ENCODE data around the gene HIVEP3. TPM values are rescaled to one million over a fixed set of nuclear protein-coding genes. Genes with fewer than 3 reads are reported as not detected.

HIVEP3 gene
- total RNA-seq, 2 donors from 2014 or later: 0.13 to 0.99 TPM

DNA sequence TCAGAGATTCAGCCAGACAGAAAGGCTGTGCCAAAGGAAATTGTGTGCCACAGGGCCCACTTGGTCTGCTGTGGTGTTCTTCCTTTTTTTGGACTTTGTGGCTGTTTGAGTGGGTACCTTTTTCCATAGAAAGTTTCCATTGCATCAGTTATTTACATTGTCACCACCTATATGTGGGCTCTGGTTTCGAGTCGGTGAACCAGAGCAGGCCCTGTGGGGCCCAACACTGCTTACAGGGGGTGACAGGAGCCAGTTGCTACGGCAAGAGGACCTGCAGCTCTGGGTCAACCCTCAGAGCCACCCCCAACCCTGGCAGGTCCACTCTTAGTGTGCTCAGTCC, 277.3 kb downstream of the HIVEP3 start:
- TF ChIP-seq, protein P1, sequence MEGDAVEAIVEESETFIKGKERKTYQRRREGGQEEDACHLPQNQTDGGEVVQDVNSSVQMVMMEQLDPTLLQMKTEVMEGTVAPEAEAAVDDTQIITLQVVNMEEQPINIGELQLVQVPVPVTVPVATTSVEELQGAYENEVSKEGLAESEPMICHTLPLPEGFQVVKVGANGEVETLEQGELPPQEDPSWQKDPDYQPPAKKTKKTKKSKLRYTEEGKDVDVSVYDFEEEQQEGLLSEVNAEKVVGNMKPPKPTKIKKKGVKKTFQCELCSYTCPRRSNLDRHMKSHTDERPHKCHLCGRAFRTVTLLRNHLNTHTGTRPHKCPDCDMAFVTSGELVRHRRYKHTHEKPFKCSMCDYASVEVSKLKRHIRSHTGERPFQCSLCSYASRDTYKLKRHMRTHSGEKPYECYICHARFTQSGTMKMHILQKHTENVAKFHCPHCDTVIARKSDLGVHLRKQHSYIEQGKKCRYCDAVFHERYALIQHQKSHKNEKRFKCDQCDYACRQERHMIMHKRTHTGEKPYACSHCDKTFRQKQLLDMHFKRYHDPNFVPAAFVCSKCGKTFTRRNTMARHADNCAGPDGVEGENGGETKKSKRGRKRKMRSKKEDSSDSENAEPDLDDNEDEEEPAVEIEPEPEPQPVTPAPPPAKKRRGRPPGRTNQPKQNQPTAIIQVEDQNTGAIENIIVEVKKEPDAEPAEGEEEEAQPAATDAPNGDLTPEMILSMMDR (conservative IDR thresholded peaks at IDR 0.05): no peak
- H3K27ac ChIP-seq (ENCODE audit: low read depth, low read length): no peak overlapping the region
- no peaks in the 10 kb centered on the region for H3K9me3 Mint-ChIP-seq

DNA sequence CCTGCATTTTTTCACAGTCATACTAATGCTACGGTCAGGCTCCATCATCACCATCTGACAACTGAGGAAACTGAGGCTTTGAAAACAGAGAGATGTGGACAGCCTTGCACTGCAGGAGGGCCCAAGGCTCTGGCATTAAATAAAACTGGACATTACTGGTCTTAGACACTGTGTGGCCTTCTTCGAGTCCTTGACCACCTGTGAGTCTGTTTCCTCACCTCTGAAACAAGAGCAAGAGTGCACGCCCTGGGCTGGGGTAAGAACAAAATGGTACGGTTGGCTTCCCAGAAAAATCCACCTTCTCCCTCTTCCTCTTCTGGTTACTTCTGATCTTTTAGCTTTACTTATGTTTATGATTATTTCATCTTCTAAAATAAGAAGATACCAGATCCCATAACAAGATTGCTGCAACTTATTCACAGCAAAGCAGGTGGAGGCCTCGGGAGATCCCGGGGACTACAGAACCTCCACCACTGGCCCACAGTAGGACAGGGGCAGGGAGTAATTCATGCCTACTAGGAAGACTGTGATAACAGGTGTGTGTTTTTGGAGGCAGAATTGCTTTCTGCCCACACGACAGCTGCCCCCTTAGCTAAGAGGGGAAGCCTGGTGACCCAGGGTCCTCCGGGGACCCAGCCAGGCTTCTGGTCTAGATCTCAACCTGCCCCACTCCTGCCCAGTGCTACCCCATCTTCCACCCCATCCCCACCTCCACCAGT, 277.8 kb downstream of the HIVEP3 start:
- Histone ChIP-seq H3K4me3 (ENCODE audit: low read length) (no peak overlapping the region), H3K27me3 (ENCODE audit: control insufficient read depth, insufficient read depth, low read length, poor library complexity, severe bottlenecking) (no peaks in the 10 kb centered on the region), H3K9me3 (ENCODE audit: control insufficient read depth, low read length) (no peaks in the 10 kb centered on the region), H3K27ac (ENCODE audit: low read depth, low read length) (no peak overlapping the region), H3K9ac (ENCODE audit: extremely low read depth, low read length, poor library complexity, severe bottlenecking) (no peak overlapping the region), H3K36me3 (ENCODE audit: control insufficient read depth, insufficient read depth, low read length) (no peaks in the 10 kb centered on the region), H3K4me1 (ENCODE audit: control insufficient read depth, insufficient read depth, low read length) (no peaks in the 10 kb centered on the region)
- WGBS, 2 experiments (ENCODE audit: insufficient coverage in 1 of 2, insufficient read length in 1 of 2): 91 to 94% methylated on average over 2 to 8 of the region's 8 CpGs
- Mint-ChIP-seq H3K4me3 (no peak overlapping the region), H3K27ac (no peak overlapping the region), H3K36me3 (ENCODE audit: low read depth) (no peaks in the 10 kb centered on the region), H3K4me1 (no peaks in the 10 kb centered on the region), H3K9me3 (no peaks in the 10 kb centered on the region), H3K27me3 (ENCODE audit: insufficient read depth) (no peaks in the 10 kb centered on the region)
- TF ChIP-seq, protein P1 (conservative IDR thresholded peaks at IDR 0.05): no peak
- DNase-seq: peak; percentile 13

More for the DNA sequence above, 277.3 kb downstream of the HIVEP3 start:
- Mint-ChIP-seq H3K4me1 (no peaks in the 10 kb centered on the region), H3K27ac (no peak overlapping the region), H3K36me3 (ENCODE audit: low read depth) (no peaks in the 10 kb centered on the region), H3K4me3 (no peak overlapping the region), H3K27me3 (ENCODE audit: insufficient read depth) (no peaks in the 10 kb centered on the region)
- WGBS, 2 experiments (ENCODE audit: insufficient coverage in 1 of 2, insufficient read length in 1 of 2): 89% methylated on average over 3 of the region's 3 CpGs; no CpG with 5 or more reads in 1 of the 2 experiments
- H3K36me3 ChIP-seq (ENCODE audit: control insufficient read depth, insufficient read depth, low read length): no peaks in the 10 kb centered on the region
- no peaks in the 10 kb centered on the region for H3K4me1 ChIP-seq (ENCODE audit: control insufficient read depth, insufficient read depth, low read length)
- H3K4me3 ChIP-seq (ENCODE audit: low read length): no peak overlapping the region
- H3K9me3 ChIP-seq (ENCODE audit: control insufficient read depth, low read length): no peaks in the 10 kb centered on the region
- no peak for DNase-seq
- no peaks in the 10 kb centered on the region for H3K27me3 ChIP-seq (ENCODE audit: control insufficient read depth, insufficient read depth, low read length, poor library complexity, severe bottlenecking)
- no peak overlapping the region for H3K9ac ChIP-seq (ENCODE audit: extremely low read depth, low read length, poor library complexity, severe bottlenecking)

DNA sequence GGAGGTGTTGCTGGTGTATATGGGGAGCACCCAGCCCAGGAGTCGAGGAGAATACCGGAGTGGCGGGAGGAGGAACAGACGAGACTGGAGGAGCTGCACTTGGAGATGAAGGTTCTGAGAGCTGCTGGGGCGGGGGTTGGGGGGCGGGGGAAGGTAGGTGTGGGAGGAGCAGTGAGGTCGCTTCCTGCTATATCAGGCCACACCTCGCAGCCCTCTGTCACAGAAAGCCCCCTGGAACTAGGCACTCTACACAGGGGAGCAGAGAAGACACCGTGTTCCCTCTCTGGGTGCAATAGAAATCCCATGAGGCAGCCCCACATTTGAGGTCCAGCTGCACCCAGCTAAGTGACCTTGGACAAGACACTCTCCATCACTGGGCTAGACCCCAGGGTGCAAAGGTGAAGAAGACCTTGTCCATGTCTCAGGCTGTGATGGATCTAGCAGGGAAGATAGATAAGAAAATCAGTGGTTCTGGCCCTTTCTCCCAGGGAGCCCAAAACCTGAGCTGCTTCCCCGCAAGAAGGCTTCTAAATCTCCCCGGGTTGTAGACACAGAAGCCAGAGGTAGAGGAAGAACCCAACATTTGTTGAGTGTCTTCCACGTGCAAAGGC, 278.5 kb downstream of the HIVEP3 start:
- H3K4me1 Mint-ChIP-seq: no peaks in the 10 kb centered on the region
- DNase-seq: peak; percentile 51
- no peak overlapping the region for H3K27ac ChIP-seq (ENCODE audit: low read depth, low read length)
- no peaks in the 10 kb centered on the region for H3K27me3 ChIP-seq (ENCODE audit: control insufficient read depth, insufficient read depth, low read length, poor library complexity, severe bottlenecking)
- TF ChIP-seq, protein P1 (conservative IDR thresholded peaks at IDR 0.05): no peak
- no peaks in the 10 kb centered on the region for H3K36me3 ChIP-seq (ENCODE audit: control insufficient read depth, insufficient read depth, low read length)
- no peak overlapping the region for H3K4me3 ChIP-seq (ENCODE audit: low read length)
- H3K4me3 Mint-ChIP-seq: no peak overlapping the region
- H3K36me3 Mint-ChIP-seq (ENCODE audit: low read depth): no peaks in the 10 kb centered on the region
- 86 to 94% methylated on average over 5 to 9 of the region's 12 CpGs for WGBS, 2 experiments (ENCODE audit: insufficient coverage in 1 of 2, insufficient read length in 1 of 2)
- H3K9me3 Mint-ChIP-seq: no peaks in the 10 kb centered on the region
- no peaks in the 10 kb centered on the region for H3K9me3 ChIP-seq (ENCODE audit: control insufficient read depth, low read length)
- no peak overlapping the region for H3K27ac Mint-ChIP-seq
- no peaks in the 10 kb centered on the region for H3K4me1 ChIP-seq (ENCODE audit: control insufficient read depth, insufficient read depth, low read length)
- no peaks in the 10 kb centered on the region for H3K27me3 Mint-ChIP-seq (ENCODE audit: insufficient read depth)
- no peak overlapping the region for H3K9ac ChIP-seq (ENCODE audit: extremely low read depth, low read length, poor library complexity, severe bottlenecking)
